Upper lobe of left lung (tissue), 6 donors: ENCODE measurements around the gene ROR2. TPM values are rescaled to one million over a fixed set of nuclear protein-coding genes. Genes with fewer than 3 reads are reported as not detected.

Experiments used
- ATAC-seq, 2 donors: fragments of 200-7000 bp; cut with Tn5 transposase; one replicate each; pipeline ENCODE4 v1.9.1; 2022; ENCODE audit warnings: mild to moderate bottlenecking in 2 of 2, moderate library complexity in 2 of 2; ENCODE audit not compliant: low FRiP score in 2 of 2
- DNase-seq, 2 donors: peaks; one replicate each; pipeline ENCODE4 v3.0.0-alpha.2; 2019 to 2020
- H3K27ac ChIP-seq, 4 donors: fragments of 200-600 bp; sonication (generic); one replicate each; pipeline ENCODE4 v1.5.1; 2016 to 2019
- H3K27me3 ChIP-seq, 4 donors: fragments of 200-600 bp; sonication (generic); one replicate each; pipeline ENCODE4 v1.5.1; 2017 to 2019
- H3K36me3 ChIP-seq, 4 donors: fragments of 200-600 bp; sonication (generic); one replicate each; pipeline ENCODE4 v1.5.1; 2016 to 2019
- H3K4me1 ChIP-seq, 4 donors: fragments of 200-600 bp; sonication (generic); one replicate each; pipeline ENCODE4 v1.5.1; 2018 to 2019
- H3K4me3 ChIP-seq, 4 donors: fragments of 200-600 bp; sonication (generic); one replicate each; pipeline ENCODE4 v1.5.1; 2017 to 2019; ENCODE audit warnings: mild to moderate bottlenecking in 2 of 4, moderate library complexity in 1 of 4
- H3K9me3 ChIP-seq, 4 donors: fragments of 200-600 bp; sonication (generic); one replicate each; pipeline ENCODE4 v1.5.1; 2018 to 2019
- EP300 ChIP-seq, 4 donors: sonication (generic); formaldehyde crosslinking; IDR thresholded peaks; one replicate each; pipeline ENCODE4 v1.5.1; 2017; ENCODE audit warnings: antibody characterized with exemption in 4 of 4, control low read depth in 2 of 4
- POLR2A ChIP-seq, 4 donors: fragments of 450-650 bp; IDR thresholded peaks; one replicate each; pipeline ENCODE4 v1.5.1; 2016 to 2017; ENCODE audit warnings: antibody characterized with exemption in 4 of 4, mild to moderate bottlenecking in 2 of 4
- POLR2AphosphoS5 ChIP-seq, 2 donors: sonication (generic); formaldehyde crosslinking; IDR thresholded peaks; one replicate each; pipeline ENCODE4 v1.5.1; 2017; ENCODE audit warnings: antibody characterized with exemption in 2 of 2
- WGBS, 2 donors: methylation state at CpG; one replicate each; pipeline ENCODE4 v1.1.5; 2017 to 2018; 5-methylcytosine and 5-hydroxymethylcytosine counted together
- total RNA-seq, 6 donors: library from RNA; depleted of rRNA in 4 of 6; stranded (reverse); fragments of >200 nt in 4 of 6; gene quantifications; one replicate each; pipeline versions ENCODE4 v1.1.0 to v1.2.1, GENCODE V29; 2016 to 2021
- TF ChIP-seq, protein P1 (sequence below), 6 experiments: fragments of 450-650 bp in 4 of 6; fragments of 200-600 bp in 2 of 6; sonication (generic) in 2 of 6; IDR thresholded peaks; one replicate each; pipeline ENCODE4 v1.5.1; 2016 to 2019; ENCODE audit warnings: antibody characterized with exemption in 6 of 6
- donor health status: DM: no; HTN: no; CAD: no; lungs with moderate emphysema.
- donor health status: DM: no; HTN: yes; CAD: no; lungs with severe emphysema.

Gene ROR2
- total RNA-seq, 6 donors from 2014 or later: 2.7 to 8.1 (median 3.4) TPM

DNA sequence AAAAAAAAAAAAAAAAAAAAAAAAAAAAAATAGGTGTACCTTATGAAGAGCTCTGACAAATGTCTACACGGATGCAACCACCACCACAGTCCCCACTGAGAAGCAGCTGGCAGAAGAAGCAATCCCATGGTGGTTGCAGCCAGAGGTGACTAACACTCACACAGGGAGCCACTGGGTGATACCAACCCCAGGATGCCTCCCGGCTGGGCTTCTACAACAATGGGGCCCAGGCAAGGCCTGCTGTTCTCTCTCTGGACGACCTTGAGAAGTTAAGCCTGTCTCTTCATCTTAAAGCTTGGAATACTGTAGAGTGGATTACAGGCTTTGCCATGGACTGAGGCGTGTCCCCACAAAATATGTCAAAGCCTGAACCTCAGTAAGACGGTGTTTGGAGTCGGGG is 104.1 kb downstream of the ROR2 start:
- Histone ChIP-seq H3K9me3 (no peaks in the 10 kb centered on the region), H3K27ac (no peak overlapping the region), H3K36me3 (no peaks in the 10 kb centered on the region), H3K4me1 (peaks cover 0 to 16% (median 9%) of the 10 kb centered on the region in 4 donors), H3K4me3 (no peak overlapping the region), H3K27me3 (no peaks in the 10 kb centered on the region)
- DNase-seq: no peak
- ATAC-seq: no peak
- WGBS, 2 donors: 91 to 95% methylated on average over 6 of the region's 6 CpGs
- TF ChIP-seq POLR2A (IDR thresholded peaks at IDR 0.05) (no peak), POLR2AphosphoS5 (IDR thresholded peaks at IDR 0.05) (no peak), EP300 (IDR thresholded peaks at IDR 0.05) (no peak)
- TF ChIP-seq, protein P1, sequence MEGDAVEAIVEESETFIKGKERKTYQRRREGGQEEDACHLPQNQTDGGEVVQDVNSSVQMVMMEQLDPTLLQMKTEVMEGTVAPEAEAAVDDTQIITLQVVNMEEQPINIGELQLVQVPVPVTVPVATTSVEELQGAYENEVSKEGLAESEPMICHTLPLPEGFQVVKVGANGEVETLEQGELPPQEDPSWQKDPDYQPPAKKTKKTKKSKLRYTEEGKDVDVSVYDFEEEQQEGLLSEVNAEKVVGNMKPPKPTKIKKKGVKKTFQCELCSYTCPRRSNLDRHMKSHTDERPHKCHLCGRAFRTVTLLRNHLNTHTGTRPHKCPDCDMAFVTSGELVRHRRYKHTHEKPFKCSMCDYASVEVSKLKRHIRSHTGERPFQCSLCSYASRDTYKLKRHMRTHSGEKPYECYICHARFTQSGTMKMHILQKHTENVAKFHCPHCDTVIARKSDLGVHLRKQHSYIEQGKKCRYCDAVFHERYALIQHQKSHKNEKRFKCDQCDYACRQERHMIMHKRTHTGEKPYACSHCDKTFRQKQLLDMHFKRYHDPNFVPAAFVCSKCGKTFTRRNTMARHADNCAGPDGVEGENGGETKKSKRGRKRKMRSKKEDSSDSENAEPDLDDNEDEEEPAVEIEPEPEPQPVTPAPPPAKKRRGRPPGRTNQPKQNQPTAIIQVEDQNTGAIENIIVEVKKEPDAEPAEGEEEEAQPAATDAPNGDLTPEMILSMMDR (IDR thresholded peaks at IDR 0.05): no peak

DNA sequence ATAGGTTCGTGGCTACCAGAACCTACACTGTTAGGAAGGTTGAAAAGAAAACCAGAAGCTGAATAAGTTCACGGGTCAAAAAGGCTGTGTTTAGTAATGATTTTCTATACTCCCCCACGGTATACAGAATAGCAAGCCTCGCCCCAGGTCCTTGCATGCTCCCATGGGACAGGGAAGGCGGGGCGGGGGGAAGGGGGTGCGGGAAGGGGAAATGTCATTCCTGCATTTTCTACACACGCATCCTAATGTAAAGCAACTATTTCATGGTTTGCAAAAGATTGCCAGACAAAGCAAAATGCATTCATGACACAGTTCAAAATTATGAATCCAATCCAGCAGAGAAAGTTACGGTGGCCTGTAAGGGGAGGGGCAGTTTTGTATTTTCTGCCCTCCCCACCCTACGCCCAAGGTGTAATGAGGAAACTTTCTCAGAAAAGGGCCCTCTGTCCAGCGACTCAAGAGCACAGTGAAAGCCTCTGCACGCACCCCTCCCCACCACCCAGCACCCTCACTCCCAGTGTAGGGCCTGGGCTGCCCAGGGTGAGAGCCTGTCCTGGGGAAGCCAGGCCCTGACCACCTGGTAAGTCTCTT is 105.2 kb downstream of the ROR2 start:
- DNase-seq (no peak), ATAC-seq (no peak)
- Histone ChIP-seq H3K4me1 (peaks cover 0 to 16% (median 9%) of the 10 kb centered on the region in 4 donors), H3K9me3 (no peaks in the 10 kb centered on the region), H3K27ac (no peak overlapping the region), H3K4me3 (no peak overlapping the region), H3K27me3 (no peaks in the 10 kb centered on the region), H3K36me3 (no peaks in the 10 kb centered on the region)
- TF ChIP-seq POLR2AphosphoS5 (IDR thresholded peaks at IDR 0.05): no peak
- TF ChIP-seq EP300 (IDR thresholded peaks at IDR 0.05): no peak
- TF ChIP-seq, protein P1 (IDR thresholded peaks at IDR 0.05): no peak
- TF ChIP-seq POLR2A (IDR thresholded peaks at IDR 0.05): no peak
- WGBS, 2 donors: 76 to 79% methylated on average over 12 of the region's 12 CpGs

GRCh38 chr9:91844190-91844589 is 105.8 kb downstream of the ROR2 start:
- WGBS, 2 donors: 30 to 41% methylated on average over 10 to 13 of the region's 13 CpGs
- Histone ChIP-seq H3K27ac (peak overlapping the region in 1 of 4 donors; percentile 33), H3K36me3 (no peaks in the 10 kb centered on the region), H3K4me3 (peak overlapping the region in 1 of 4 donors; percentile 3), H3K27me3 (no peaks in the 10 kb centered on the region), H3K9me3 (no peaks in the 10 kb centered on the region), H3K4me1 (peaks cover 0 to 16% (median 9%) of the 10 kb centered on the region in 4 donors)
- TF ChIP-seq EP300 (IDR thresholded peaks at IDR 0.05) (no peak), POLR2A (IDR thresholded peaks at IDR 0.05) (no peak), POLR2AphosphoS5 (IDR thresholded peaks at IDR 0.05) (no peak)
- TF ChIP-seq, protein P1 (IDR thresholded peaks at IDR 0.05): no peak
- ATAC-seq: peak in 1 of 2 donors; percentile 21
- DNase-seq: no peak

GRCh38 chr9:91843623-91844148 is 106.3 kb downstream of the ROR2 start:
- no peaks in the 10 kb centered on the region for H3K9me3 ChIP-seq
- ATAC-seq (peak; percentile 41 to 70), DNase-seq (no peak)
- no peak overlapping the region for H3K27ac ChIP-seq
- H3K4me1 ChIP-seq: peaks cover 0 to 16% (median 9%) of the 10 kb centered on the region in 4 donors
- 9 to 14% methylated on average over 12 to 15 of the region's 15 CpGs for WGBS, 2 donors
- H3K36me3 ChIP-seq: no peaks in the 10 kb centered on the region
- TF ChIP-seq POLR2A (IDR thresholded peaks at IDR 0.05) (no peak), POLR2AphosphoS5 (IDR thresholded peaks at IDR 0.05) (no peak), EP300 (IDR thresholded peaks at IDR 0.05) (no peak)
- TF ChIP-seq, protein P1 (IDR thresholded peaks at IDR 0.05): no peak
- peak overlapping the region in 1 of 4 donors; percentile 3 for H3K4me3 ChIP-seq
- H3K27me3 ChIP-seq: no peaks in the 10 kb centered on the region

- no peak for TF ChIP-seq POLR2AphosphoS5 (IDR thresholded peaks at IDR 0.05)
- TF ChIP-seq, protein P1 (IDR thresholded peaks at IDR 0.05): no peak
- no peak for TF ChIP-seq POLR2A (IDR thresholded peaks at IDR 0.05)
- no peak for TF ChIP-seq EP300 (IDR thresholded peaks at IDR 0.05)
- DNase-seq: no peak
Observed at GRCh38 chr9:91843093-91843492, 106.9 kb downstream of the ROR2 start.

More at GRCh38 chr9:91843093-91843492, 106.9 kb downstream of the ROR2 start:
- H3K27ac ChIP-seq: no peak overlapping the region
- no peak for ATAC-seq
- H3K36me3 ChIP-seq: no peaks in the 10 kb centered on the region
- H3K9me3 ChIP-seq: no peaks in the 10 kb centered on the region
- 82 to 83% methylated on average over 7 of the region's 7 CpGs for WGBS, 2 donors
- peaks cover 0 to 16% (median 9%) of the 10 kb centered on the region in 4 donors for H3K4me1 ChIP-seq
- no peak overlapping the region for H3K4me3 ChIP-seq
- H3K27me3 ChIP-seq: no peaks in the 10 kb centered on the region
